Measurements from ENCODE around the gene WSCD2.

DNA sequence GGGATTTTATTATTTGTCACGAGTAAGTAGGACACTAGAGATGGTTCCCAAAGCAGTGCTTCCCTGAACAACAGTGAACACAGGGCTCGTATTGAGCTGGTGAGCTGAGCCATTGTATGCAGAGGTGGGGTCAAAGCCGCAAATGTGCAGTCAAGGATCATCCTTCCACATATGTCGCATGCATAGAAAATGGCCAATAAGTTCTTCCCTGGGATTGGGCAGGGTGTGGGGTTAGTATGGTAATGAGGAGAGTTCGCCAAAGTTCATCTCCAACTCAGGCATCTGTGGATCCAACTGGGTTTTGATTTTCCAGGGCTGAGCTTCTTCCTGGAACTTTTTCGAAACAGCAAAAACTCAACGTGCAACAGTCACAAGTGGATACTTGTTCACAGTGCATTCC, 123.4 kb downstream of the WSCD2 start:
- no peak for TF ChIP-seq GABPA (IDR thresholded peaks at IDR 0.05; ENCODE audit: low read depth)
- no peak for TF ChIP-seq CTCF (IDR thresholded peaks at IDR 0.05; ENCODE audit: insufficient read depth, low read length)
- no peak for TF ChIP-seq SPI1 (IDR thresholded peaks at IDR 0.05; ENCODE audit: borderline replicate concordance, low read depth)
- TF ChIP-seq REST (IDR thresholded peaks at IDR 0.05; ENCODE audit: insufficient replicate concordance, low read depth): no peak
- no peak for TF ChIP-seq POLR2AphosphoS5 (IDR thresholded peaks at IDR 0.05; ENCODE audit: low read depth)

Data from HL-60 (cell line).